OCI-LY7 (cell line): ENCODE results near the gene GOT1. TPM values are rescaled to one million over a fixed set of nuclear protein-coding genes. Genes with fewer than 3 reads are reported as not detected.

ENCODE experiments used
- BruUV-seq: library from RNA; stranded (reverse); fragments of 400-500 nt; replicated peaks from 2 replicates; lab custom pipeline; 2021; lab: Mats Ljungman, UMichigan
- CTCF ChIA-PET: fragments of 300-600 bp; sonication (Branson Sonifier 250); formaldehyde crosslinking; loops from one replicate; lab custom pipeline; 2022; ENCODE audit warnings: antibody characterized with exemption; ENCODE audit not compliant: unreplicated experiment; lab: Charles Lee
- POLR2A ChIA-PET: fragments of 300-600 bp; sonication (Branson Sonifier 250); formaldehyde crosslinking; loops from one replicate; lab custom pipeline; 2022; ENCODE audit warnings: antibody characterized with exemption; lab: Charles Lee
- DNase-seq: peaks from one replicate; pipeline ENCODE4 v3.0.0-alpha.2; 2015; ENCODE audit warnings: low spot score
- H2AFZ ChIP-seq: fragments of 200-600 bp; sonication (generic), shearing (Covaris generic); 2 replicates; pipeline ENCODE4 v1.6.1; 2014; ENCODE audit warnings: mild to moderate bottlenecking, antibody characterized with exemption, low read length, moderate library complexity
- H3K27ac ChIP-seq: fragments of 200-600 bp; sonication (generic); 2 replicates; pipeline ENCODE4 v1.5.1; 2014; ENCODE audit warnings: mixed run types, low read depth, mild to moderate bottlenecking, moderate library complexity, low read length, inconsistent platforms; ENCODE audit not compliant: poor library complexity, severe bottlenecking
- H3K36me3 ChIP-seq: fragments of 200-600 bp; sonication (generic); 2 replicates; pipeline ENCODE4 v1.6.1; 2014; ENCODE audit warnings: mild to moderate bottlenecking, antibody characterized with exemption, low read length, moderate library complexity, mixed read lengths; ENCODE audit not compliant: insufficient read depth
- H3K4me1 ChIP-seq: fragments of 200-600 bp; sonication (generic); 2 replicates; pipeline ENCODE4 v1.5.1; 2014; ENCODE audit warnings: mild to moderate bottlenecking, low read length; ENCODE audit not compliant: insufficient read depth, poor library complexity, severe bottlenecking
- H3K4me2 ChIP-seq: fragments of 200-600 bp; sonication (generic); 2 replicates; pipeline ENCODE4 v1.6.1; 2014; ENCODE audit warnings: mild to moderate bottlenecking, low read length
- H3K4me3 ChIP-seq: fragments of 200-600 bp; sonication (generic); 2 replicates; pipeline ENCODE4 v1.5.1; 2014; ENCODE audit warnings: mild to moderate bottlenecking, low read depth, low read length; ENCODE audit not compliant: poor library complexity, severe bottlenecking
- H3K79me2 ChIP-seq: fragments of 200-600 bp; sonication (generic); 2 replicates; pipeline ENCODE4 v1.6.1; 2016; ENCODE audit warnings: low read depth, mild to moderate bottlenecking, low read length, moderate library complexity, mixed read lengths; ENCODE audit not compliant: insufficient read depth
- H3K9me2 ChIP-seq: fragments of 200-600 bp; sonication (generic); 2 replicates; pipeline ENCODE4 v1.6.1; 2016; ENCODE audit warnings: mild to moderate bottlenecking, low read length, mixed read lengths; ENCODE audit not compliant: insufficient read depth
- H3K9me3 ChIP-seq: fragments of 200-600 bp; sonication (generic); 2 replicates; pipeline ENCODE4 v1.6.1; 2014; ENCODE audit warnings: mild to moderate bottlenecking, mixed run types, low read length, mixed read lengths
- H4K20me1 ChIP-seq: fragments of 200-600 bp; sonication (generic); 2 replicates; pipeline ENCODE4 v1.6.1; 2014; ENCODE audit warnings: mild to moderate bottlenecking, antibody characterized with exemption, low read length, moderate library complexity, mixed read lengths; ENCODE audit not compliant: insufficient read depth
- CTCF ChIP-seq: fragments of 200-600 bp; sonication (generic); conservative IDR thresholded peaks from 2 replicates; pipeline ENCODE4 v1.5.1; 2014; ENCODE audit warnings: mild to moderate bottlenecking, antibody characterized with exemption, low read length, moderate library complexity, mixed read lengths
- EZH2phosphoT487 ChIP-seq: fragments of 200-600 bp; sonication (generic); IDR thresholded peaks from 2 replicates; pipeline ENCODE4 v1.6.1; 2018; ENCODE audit warnings: low read depth, borderline replicate concordance, mild to moderate bottlenecking, mixed run types, antibody characterized with exemption, low read length, moderate library complexity, mixed read lengths
- intact Hi-C: fragments of 100-400 bp; cut with micrococcal nuclease; formaldehyde crosslinking; loops from one replicate; pipeline ENCODE4 v1.10.0; 2022; ENCODE audit not compliant: unreplicated experiment
- total RNA-seq, 2 experiments: library from RNA; depleted of rRNA in 1 of 2; stranded (reverse); fragments of >200 nt in 1 of 2; shearing (Covaris generic) in 1 of 2; gene quantifications; 2 replicates each; pipeline ENCODE4 v1.2.3, GENCODE V29; 2014 to 2022

GOT1 gene
- total RNA-seq, 2 experiments from 2014 or later, result 26.4 to 50.4 TPM

GRCh38 chr10:99461230-99461629 is 30.8 kb upstream of the GOT1 start:
- no peak overlapping the region for H2AFZ ChIP-seq
- no peaks in the 10 kb centered on the region for H4K20me1 ChIP-seq
- intact Hi-C loops, result no loop called here
- no peak overlapping the region for H3K4me2 ChIP-seq
- BruUV-seq, result no TSS peak
- CTCF ChIA-PET, result no interaction called here
- no peak for DNase-seq
- no peak overlapping the region for H3K27ac ChIP-seq
- no peaks in the 10 kb centered on the region for H3K4me1 ChIP-seq
- TF ChIP-seq EZH2phosphoT487, result no peak
- TF ChIP-seq CTCF, result no peak
- no peaks in the 10 kb centered on the region for H3K9me3 ChIP-seq
- no peaks in the 10 kb centered on the region for H3K9me2 ChIP-seq
- POLR2A ChIA-PET, result interaction anchor here (0.5 kb wide), 1 partner anchor 94 kb away, joined by 3 read pairs; no protein-coding TSS in a partner anchor
- H3K4me3 ChIP-seq, result no peak overlapping the region
- no peaks in the 10 kb centered on the region for H3K79me2 ChIP-seq
- H3K36me3 ChIP-seq, result no peaks in the 10 kb centered on the region

- H3K9me3 ChIP-seq, result no peaks in the 10 kb centered on the region
- no peaks in the 10 kb centered on the region for H3K9me2 ChIP-seq
- H3K36me3 ChIP-seq, result no peaks in the 10 kb centered on the region
- no TSS peak for BruUV-seq
- TF ChIP-seq EZH2phosphoT487 (no peak), CTCF (no peak)
- CTCF ChIA-PET, result no interaction called here
- no peak overlapping the region for H3K4me3 ChIP-seq
- no peak overlapping the region for H3K27ac ChIP-seq
- no peaks in the 10 kb centered on the region for H3K79me2 ChIP-seq
- H2AFZ ChIP-seq, result no peak overlapping the region
- H4K20me1 ChIP-seq, result no peaks in the 10 kb centered on the region
- POLR2A ChIA-PET, result no interaction called here
- no peak overlapping the region for H3K4me2 ChIP-seq
- DNase-seq, result no peak
- H3K4me1 ChIP-seq, result no peaks in the 10 kb centered on the region
- intact Hi-C loops, result no loop called here
Observed at GRCh38 chr10:99460070-99460469, 29.6 kb upstream of the GOT1 start.

- ChIA-PET POLR2A (interaction anchor here (0.7 to 0.8 kb wide), 2 partner anchors 9 to 317 kb away, joined by 3 to 4 read pairs; no protein-coding TSS in a partner anchor), CTCF (interaction anchor here (0.6 kb wide), 1 partner anchor 94 kb away, joined by 4 read pairs; no protein-coding TSS in a partner anchor)
- no peaks in the 10 kb centered on the region for H3K79me2 ChIP-seq
- intact Hi-C loops, result no loop called here
- no peak overlapping the region for H3K27ac ChIP-seq
- no peaks in the 10 kb centered on the region for H3K36me3 ChIP-seq
- no peak for TF ChIP-seq CTCF
- TF ChIP-seq EZH2phosphoT487, result no peak
- H3K4me1 ChIP-seq, result no peaks in the 10 kb centered on the region
- no peak overlapping the region for H3K4me2 ChIP-seq
- H2AFZ ChIP-seq, result no peak overlapping the region
- no peaks in the 10 kb centered on the region for H3K9me2 ChIP-seq
- H3K9me3 ChIP-seq, result no peaks in the 10 kb centered on the region
- H3K4me3 ChIP-seq, result no peak overlapping the region
- BruUV-seq, result no TSS peak
- no peak for DNase-seq
- no peaks in the 10 kb centered on the region for H4K20me1 ChIP-seq
Observed at GRCh38 chr10:99459217-99459616, 28.8 kb upstream of the GOT1 start.
